Ovary (tissue), 3 donors: Measurements from ENCODE around the gene RRAS2.

Experiments used
- POLR2A ChIP-seq: fragments of 450-650 bp; IDR thresholded peaks from one replicate; pipeline ENCODE4 v1.6.1; 2017; ENCODE audit warnings: antibody characterized with exemption, mild to moderate bottlenecking, moderate library complexity
- TF ChIP-seq, protein P1 (sequence below), 3 donors: fragments of 450-650 bp in 2 of 3; fragments of 200-600 bp in 1 of 3; IDR thresholded peaks; one replicate each; pipeline versions ENCODE4 v1.5.1 to v1.8.0; 2016 to 2022; ENCODE audit warnings: antibody characterized with exemption in 3 of 3, mild to moderate bottlenecking in 1 of 3
- donor health status: DM: no; HTN: no; CAD: no.

DNA sequence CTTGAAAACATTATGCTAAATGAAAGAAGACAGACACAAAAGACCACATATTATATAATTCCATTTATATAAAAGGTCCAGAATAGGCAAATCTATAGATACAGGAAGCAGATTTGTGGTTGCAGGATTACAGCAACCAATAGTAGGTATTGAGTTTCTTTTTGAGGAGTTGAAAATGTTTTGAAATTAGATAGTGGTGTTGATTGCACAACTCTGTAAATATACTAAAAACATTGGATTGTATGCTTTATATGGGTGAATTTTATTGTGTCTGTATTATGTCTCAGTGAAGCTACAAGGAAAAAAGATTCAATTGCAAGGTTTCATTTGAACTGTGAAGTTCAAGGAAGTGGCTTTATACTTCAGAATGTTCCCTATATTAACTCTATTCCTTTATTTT lies 3.0 kb upstream of the RRAS2 start:
- no peak for TF ChIP-seq POLR2A
- TF ChIP-seq, protein P1, sequence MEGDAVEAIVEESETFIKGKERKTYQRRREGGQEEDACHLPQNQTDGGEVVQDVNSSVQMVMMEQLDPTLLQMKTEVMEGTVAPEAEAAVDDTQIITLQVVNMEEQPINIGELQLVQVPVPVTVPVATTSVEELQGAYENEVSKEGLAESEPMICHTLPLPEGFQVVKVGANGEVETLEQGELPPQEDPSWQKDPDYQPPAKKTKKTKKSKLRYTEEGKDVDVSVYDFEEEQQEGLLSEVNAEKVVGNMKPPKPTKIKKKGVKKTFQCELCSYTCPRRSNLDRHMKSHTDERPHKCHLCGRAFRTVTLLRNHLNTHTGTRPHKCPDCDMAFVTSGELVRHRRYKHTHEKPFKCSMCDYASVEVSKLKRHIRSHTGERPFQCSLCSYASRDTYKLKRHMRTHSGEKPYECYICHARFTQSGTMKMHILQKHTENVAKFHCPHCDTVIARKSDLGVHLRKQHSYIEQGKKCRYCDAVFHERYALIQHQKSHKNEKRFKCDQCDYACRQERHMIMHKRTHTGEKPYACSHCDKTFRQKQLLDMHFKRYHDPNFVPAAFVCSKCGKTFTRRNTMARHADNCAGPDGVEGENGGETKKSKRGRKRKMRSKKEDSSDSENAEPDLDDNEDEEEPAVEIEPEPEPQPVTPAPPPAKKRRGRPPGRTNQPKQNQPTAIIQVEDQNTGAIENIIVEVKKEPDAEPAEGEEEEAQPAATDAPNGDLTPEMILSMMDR (IDR thresholded peaks at IDR 0.05) = no peak
